HepG2 (cell line): ENCODE measurements around the gene IKBKE. TPM values are rescaled to one million over a fixed set of nuclear protein-coding genes. Genes with fewer than 3 reads are reported as not detected.

Experiments
- ESRRA ChIP-seq: sonication (generic); formaldehyde crosslinking; IDR thresholded peaks from 2 replicates; pipeline ENCODE4 v1.5.1; 2020; ENCODE audit warnings: mild to moderate bottlenecking, low read depth, missing genetic modification reagents
- EZH2 ChIP-seq: conservative IDR thresholded peaks from 2 replicates; pipeline ENCODE4 v1.6.1; 2012; ENCODE audit warnings: mild to moderate bottlenecking, low read depth, low read length, moderate library complexity
- HNRNPH1 ChIP-seq: fragments of 200-400 bp; formaldehyde crosslinking; optimal IDR thresholded peaks from 2 replicates; pipeline ENCODE3; 2017; ENCODE audit warnings: mild to moderate bottlenecking, low read depth, low read length
- IRF2 ChIP-seq: IDR thresholded peaks from 2 replicates; pipeline ENCODE4 v1.6.1; 2018; ENCODE audit warnings: missing genetic modification reagents, missing compliant biosample characterization
- KDM5A ChIP-seq: fragments of 200-600 bp; sonication (generic); IDR thresholded peaks from 2 replicates; pipeline ENCODE4 v1.7.0; 2018; ENCODE audit warnings: antibody characterized with exemption, mild to moderate bottlenecking, low read length, borderline replicate concordance
- MATR3 ChIP-seq: sonication (generic); formaldehyde crosslinking; IDR thresholded peaks from 2 replicates; pipeline ENCODE4 v1.4.0; 2020; ENCODE audit warnings: missing genetic modification reagents
- PAF1 ChIP-seq: IDR thresholded peaks from 2 replicates; pipeline ENCODE4 v1.6.1; 2016; ENCODE audit warnings: missing genetic modification reagents, missing compliant biosample characterization
- RFX3 ChIP-seq: IDR thresholded peaks from 2 replicates; pipeline ENCODE4 v1.6.1; 2016; ENCODE audit warnings: missing biosample characterization, missing genetic modification reagents
- SKI ChIP-seq: fragments of 450-650 bp; IDR thresholded peaks from one replicate; pipeline ENCODE4 v1.6.1; 2018; ENCODE audit warnings: mild to moderate bottlenecking; ENCODE audit not compliant: partially characterized antibody
- XRCC5 ChIP-seq: fragments of 200-400 bp; formaldehyde crosslinking; optimal IDR thresholded peaks from 2 replicates; pipeline ENCODE3; 2017; ENCODE audit warnings: mild to moderate bottlenecking, low read length
- ZBTB3 ChIP-seq: sonication (generic); formaldehyde crosslinking; IDR thresholded peaks from 2 replicates; pipeline ENCODE4 v1.4.0; 2020; ENCODE audit warnings: low read depth, mild to moderate bottlenecking, moderate library complexity, missing genetic modification reagents, borderline replicate concordance
- ZC3H13 ChIP-seq: sonication (generic); formaldehyde crosslinking; IDR thresholded peaks from 2 replicates; pipeline ENCODE4 v1.8.1; 2023; ENCODE audit warnings: mild to moderate bottlenecking, missing genetic modification reagents, moderate library complexity
- ZNF282 ChIP-seq: fragments of 450-650 bp; IDR thresholded peaks from 2 replicates; pipeline ENCODE4 v1.6.1; 2018; ENCODE audit not compliant: partially characterized antibody
- ZNF335 ChIP-seq: sonication (generic); formaldehyde crosslinking; IDR thresholded peaks from 2 replicates; pipeline ENCODE4 v1.4.0; 2020; ENCODE audit warnings: missing genetic modification reagents
- ZNF460 ChIP-seq: sonication (generic); formaldehyde crosslinking; IDR thresholded peaks from 2 replicates; pipeline ENCODE4 v1.5.1; 2020; ENCODE audit warnings: missing genetic modification reagents, mild to moderate bottlenecking, borderline replicate concordance
- ZNF83 ChIP-seq: sonication (generic); formaldehyde crosslinking; IDR thresholded peaks from 2 replicates; pipeline ENCODE4 v1.4.0; 2020; ENCODE audit warnings: missing genetic modification reagents, mild to moderate bottlenecking, borderline replicate concordance
- polyA plus RNA-seq, 8 experiments: library from polyadenylated mRNA; depleted of rRNA in 3 of 8; stranded (reverse) in 7 of 8; unstranded in 1 of 8; fragments of >200 nt; fragmentation: Illumina TruSeq in 4 of 8; extraction: Trizol in 4 of 8; gene quantifications; 2 replicates each; pipeline versions ENCODE4 v1.2.1 to v1.2.3, GENCODE V29; 2011 to 2016; ENCODE audit warnings: low read depth in 4 of 8, missing spikeins in 1 of 8, mixed read lengths in 1 of 8; ENCODE audit not compliant: insufficient read depth in 1 of 8
- total RNA-seq, 5 experiments: library from RNA; depleted of rRNA; stranded (reverse); fragments of >200 nt; fragmentation: Illumina TruSeq; extraction: Trizol; gene quantifications; 2 replicates each; pipeline ENCODE4 v1.2.3, GENCODE V29; 2016; ENCODE audit warnings: low read depth in 1 of 5
- TF ChIP-seq, protein P1 (sequence below): sonication (generic); formaldehyde crosslinking; IDR thresholded peaks from 2 replicates; pipeline ENCODE4 v1.5.0; 2020; ENCODE audit warnings: mild to moderate bottlenecking, missing genetic modification reagents
- TF ChIP-seq, protein P2 (sequence below): sonication (generic); formaldehyde crosslinking; IDR thresholded peaks from 2 replicates; pipeline ENCODE4 v1.8.1; 2023; ENCODE audit warnings: missing genetic modification reagents, inconsistent platforms, borderline replicate concordance
- TF ChIP-seq, protein P3 (sequence below): sonication (generic); formaldehyde crosslinking; IDR thresholded peaks from 2 replicates; pipeline ENCODE4 v1.4.0; 2020; ENCODE audit warnings: mild to moderate bottlenecking, missing genetic modification reagents
- TF ChIP-seq, protein P4 (sequence below): sonication (generic); formaldehyde crosslinking; IDR thresholded peaks from 2 replicates; pipeline ENCODE4 v1.8.0; 2022; ENCODE audit warnings: missing genetic modification reagents, mild to moderate bottlenecking, borderline replicate concordance
- TF ChIP-seq, protein P5 (sequence below): sonication (generic); IDR thresholded peaks from 2 replicates; pipeline ENCODE4 v1.6.1; 2016; ENCODE audit warnings: low read depth, borderline replicate concordance

IKBKE gene
- total and polyA plus RNA-seq, 2 of the 13 experiments (the other 11 are each of a cell fraction or from before 2014, with no cell fraction given), result 4.5 to 5.8 TPM

DNA sequence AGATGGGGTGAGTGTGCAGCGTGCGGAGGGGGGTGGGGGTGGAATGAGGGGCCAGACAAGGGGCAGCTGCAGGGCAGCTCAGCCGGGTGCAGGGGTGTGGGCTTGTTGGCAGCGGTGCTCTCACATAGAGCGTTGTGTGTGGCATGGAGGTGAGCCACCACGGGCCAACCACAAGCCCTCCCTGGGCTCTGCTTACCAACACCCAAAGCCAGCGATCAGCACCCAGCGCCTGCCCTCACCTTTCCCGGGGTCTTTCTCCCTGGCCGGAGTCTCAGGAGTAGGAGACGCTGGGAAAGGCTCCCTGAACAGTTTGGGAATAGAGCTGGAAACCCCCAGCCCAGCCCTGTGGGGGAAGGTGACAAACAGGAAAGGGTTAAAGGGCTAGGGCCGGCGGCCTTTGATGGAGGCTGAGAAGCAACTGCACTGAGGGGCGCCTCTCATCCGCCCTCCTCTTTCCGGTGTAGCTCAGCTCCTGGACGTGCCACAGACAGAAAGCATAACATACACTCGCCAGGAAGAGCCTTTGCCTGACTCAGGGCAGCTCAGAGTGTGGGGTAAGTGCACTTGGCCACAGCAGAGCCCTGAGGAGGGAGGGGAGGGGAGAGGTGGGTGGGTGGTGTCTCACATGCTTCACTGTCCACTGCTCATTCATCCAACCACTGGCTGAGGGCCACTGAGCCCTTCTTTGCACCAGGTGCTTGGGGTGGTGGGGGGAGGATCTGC lies 577 bp downstream of the IKBKE start (continued):
- TF ChIP-seq, protein P1, sequence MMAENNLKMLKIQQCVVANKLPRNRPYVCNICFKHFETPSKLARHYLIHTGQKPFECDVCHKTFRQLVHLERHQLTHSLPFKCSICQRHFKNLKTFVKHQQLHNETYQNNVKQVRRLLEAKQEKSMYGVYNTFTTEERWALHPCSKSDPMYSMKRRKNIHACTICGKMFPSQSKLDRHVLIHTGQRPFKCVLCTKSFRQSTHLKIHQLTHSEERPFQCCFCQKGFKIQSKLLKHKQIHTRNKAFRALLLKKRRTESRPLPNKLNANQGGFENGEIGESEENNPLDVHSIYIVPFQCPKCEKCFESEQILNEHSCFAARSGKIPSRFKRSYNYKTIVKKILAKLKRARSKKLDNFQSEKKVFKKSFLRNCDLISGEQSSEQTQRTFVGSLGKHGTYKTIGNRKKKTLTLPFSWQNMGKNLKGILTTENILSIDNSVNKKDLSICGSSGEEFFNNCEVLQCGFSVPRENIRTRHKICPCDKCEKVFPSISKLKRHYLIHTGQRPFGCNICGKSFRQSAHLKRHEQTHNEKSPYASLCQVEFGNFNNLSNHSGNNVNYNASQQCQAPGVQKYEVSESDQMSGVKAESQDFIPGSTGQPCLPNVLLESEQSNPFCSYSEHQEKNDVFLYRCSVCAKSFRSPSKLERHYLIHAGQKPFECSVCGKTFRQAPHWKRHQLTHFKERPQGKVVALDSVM (CRISPR knock-in tag), result 0 out of 2 replicates have a peak, but pooled peaks have one; percentile 43
- no peak for TF ChIP-seq ESRRA (CRISPR knock-in tag)
- TF ChIP-seq, protein P2, sequence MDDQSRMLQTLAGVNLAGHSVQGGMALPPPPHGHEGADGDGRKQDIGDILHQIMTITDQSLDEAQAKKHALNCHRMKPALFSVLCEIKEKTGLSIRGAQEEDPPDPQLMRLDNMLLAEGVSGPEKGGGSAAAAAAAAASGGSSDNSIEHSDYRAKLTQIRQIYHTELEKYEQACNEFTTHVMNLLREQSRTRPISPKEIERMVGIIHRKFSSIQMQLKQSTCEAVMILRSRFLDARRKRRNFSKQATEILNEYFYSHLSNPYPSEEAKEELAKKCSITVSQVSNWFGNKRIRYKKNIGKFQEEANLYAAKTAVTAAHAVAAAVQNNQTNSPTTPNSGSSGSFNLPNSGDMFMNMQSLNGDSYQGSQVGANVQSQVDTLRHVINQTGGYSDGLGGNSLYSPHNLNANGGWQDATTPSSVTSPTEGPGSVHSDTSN (CRISPR knock-in tag), result no peak
- TF ChIP-seq PAF1, result no peak
- TF ChIP-seq, protein P3, sequence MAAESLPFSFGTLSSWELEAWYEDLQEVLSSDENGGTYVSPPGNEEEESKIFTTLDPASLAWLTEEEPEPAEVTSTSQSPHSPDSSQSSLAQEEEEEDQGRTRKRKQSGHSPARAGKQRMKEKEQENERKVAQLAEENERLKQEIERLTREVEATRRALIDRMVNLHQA (CRISPR knock-in tag), result no peak
- no peak for TF ChIP-seq ZBTB3 (CRISPR knock-in tag)
- no peak for TF ChIP-seq ZNF282
- no peak for TF ChIP-seq ZNF335 (CRISPR knock-in tag)
- TF ChIP-seq SKI, result no peak
- TF ChIP-seq ZNF460, result no peak
- TF ChIP-seq, protein P4, sequence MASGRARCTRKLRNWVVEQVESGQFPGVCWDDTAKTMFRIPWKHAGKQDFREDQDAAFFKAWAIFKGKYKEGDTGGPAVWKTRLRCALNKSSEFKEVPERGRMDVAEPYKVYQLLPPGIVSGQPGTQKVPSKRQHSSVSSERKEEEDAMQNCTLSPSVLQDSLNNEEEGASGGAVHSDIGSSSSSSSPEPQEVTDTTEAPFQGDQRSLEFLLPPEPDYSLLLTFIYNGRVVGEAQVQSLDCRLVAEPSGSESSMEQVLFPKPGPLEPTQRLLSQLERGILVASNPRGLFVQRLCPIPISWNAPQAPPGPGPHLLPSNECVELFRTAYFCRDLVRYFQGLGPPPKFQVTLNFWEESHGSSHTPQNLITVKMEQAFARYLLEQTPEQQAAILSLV (CRISPR knock-in tag), result no peak
- no peak for TF ChIP-seq HNRNPH1
- TF ChIP-seq, protein P5, sequence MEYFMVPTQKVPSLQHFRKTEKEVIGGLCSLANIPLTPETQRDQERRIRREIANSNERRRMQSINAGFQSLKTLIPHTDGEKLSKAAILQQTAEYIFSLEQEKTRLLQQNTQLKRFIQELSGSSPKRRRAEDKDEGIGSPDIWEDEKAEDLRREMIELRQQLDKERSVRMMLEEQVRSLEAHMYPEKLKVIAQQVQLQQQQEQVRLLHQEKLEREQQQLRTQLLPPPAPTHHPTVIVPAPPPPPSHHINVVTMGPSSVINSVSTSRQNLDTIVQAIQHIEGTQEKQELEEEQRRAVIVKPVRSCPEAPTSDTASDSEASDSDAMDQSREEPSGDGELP, result peak; percentile 7; the same call in 1 of the 2 replicates
- TF ChIP-seq KDM5A, result no peak
- TF ChIP-seq IRF2 (CRISPR knock-in tag), result no peak
- TF ChIP-seq MATR3 (CRISPR knock-in tag), result no peak
- no peak for TF ChIP-seq ZC3H13 (CRISPR knock-in tag)
- no peak for TF ChIP-seq XRCC5
- TF ChIP-seq EZH2, result no peak
- TF ChIP-seq RFX3 (CRISPR knock-in tag), result no peak
- no peak for TF ChIP-seq ZNF83 (CRISPR knock-in tag)
